SK-N-SH treated with all-trans-retinoic acid at 6 μM for 48 hours (cell line): ENCODE data around the gene SLC2A4.

Experiments
- ATAC-seq: fragments of 200-7000 bp; cut with Tn5 transposase; 3 replicates; pipeline ENCODE4 v1.9.1; 2020; ENCODE audit warnings: mild to moderate bottlenecking, moderate library complexity
- ARNTL ChIP-seq: fragments of 450-650 bp; formaldehyde crosslinking; IDR thresholded peaks from 2 replicates; pipeline ENCODE4 v1.5.0; 2020; ENCODE audit warnings: low read depth, mild to moderate bottlenecking, moderate library complexity, borderline replicate concordance
- CSDC2 ChIP-seq: fragments of 250-450 bp; sonication (Bioruptor Pico); IDR thresholded peaks from 2 replicates; pipeline ENCODE4 v1.5.0; 2020; ENCODE audit warnings: mild to moderate bottlenecking, moderate library complexity
- ESRRG ChIP-seq: fragments of 250-450 bp; sonication (Bioruptor Pico); IDR thresholded peaks from 2 replicates; pipeline ENCODE4 v1.6.1; 2021; ENCODE audit warnings: mild to moderate bottlenecking
- GLIS3 ChIP-seq: fragments of 250-450 bp; sonication (Bioruptor Pico); IDR thresholded peaks from 2 replicates; pipeline ENCODE4 v1.5.0; 2020; ENCODE audit warnings: mild to moderate bottlenecking, moderate library complexity
- ISL1 ChIP-seq: fragments of 250-450 bp; sonication (Bioruptor Pico); IDR thresholded peaks from 2 replicates; pipeline ENCODE4 v2.1.2; 2022; ENCODE audit warnings: mild to moderate bottlenecking, moderate library complexity
- OSR1 ChIP-seq: fragments of 250-450 bp; sonication (Bioruptor Pico); IDR thresholded peaks from 2 replicates; pipeline ENCODE4 v1.8.0; 2022; ENCODE audit warnings: moderate library complexity, mild to moderate bottlenecking, inconsistent platforms
- RARB ChIP-seq: fragments of 250-450 bp; sonication (Bioruptor Pico); IDR thresholded peaks from 2 replicates; pipeline ENCODE4 v1.8.0; 2021; ENCODE audit warnings: mild to moderate bottlenecking, moderate library complexity
- SNAI2 ChIP-seq: fragments of 250-450 bp; sonication (Bioruptor Pico); IDR thresholded peaks from 2 replicates; pipeline ENCODE4 v1.5.0; 2020; ENCODE audit warnings: mild to moderate bottlenecking, moderate library complexity
- TCF4 ChIP-seq: fragments of 250-450 bp; sonication (Bioruptor Pico); IDR thresholded peaks from 2 replicates; pipeline ENCODE4 v1.8.0; 2021; ENCODE audit warnings: mild to moderate bottlenecking, moderate library complexity, borderline replicate concordance
- TOX ChIP-seq: fragments of 250-450 bp; sonication (Bioruptor Pico); IDR thresholded peaks from 2 replicates; pipeline ENCODE4 v1.8.0; 2021; ENCODE audit warnings: mild to moderate bottlenecking, moderate library complexity, borderline replicate concordance
- ZC3H10 ChIP-seq: fragments of 250-450 bp; sonication (Bioruptor Pico); IDR thresholded peaks from 2 replicates; pipeline ENCODE4 v1.5.1; 2021; ENCODE audit warnings: mild to moderate bottlenecking, moderate library complexity
- ZFP30 ChIP-seq: fragments of 450-650 bp; formaldehyde crosslinking; IDR thresholded peaks from 2 replicates; pipeline ENCODE4 v1.5.0; 2022; ENCODE audit warnings: mild to moderate bottlenecking, moderate library complexity
- ZNF8 ChIP-seq: fragments of 450-650 bp; formaldehyde crosslinking; IDR thresholded peaks from 2 replicates; pipeline ENCODE4 v1.5.0; 2020; ENCODE audit warnings: mild to moderate bottlenecking, moderate library complexity
- TF ChIP-seq, protein P1 (sequence below): fragments of 250-450 bp; sonication (Bioruptor Pico); IDR thresholded peaks from 2 replicates; pipeline ENCODE4 v1.5.1; 2020; ENCODE audit warnings: low read depth, mild to moderate bottlenecking, moderate library complexity
- TF ChIP-seq, protein P2 (sequence below): fragments of 250-450 bp; sonication (Bioruptor Pico); IDR thresholded peaks from 2 replicates; pipeline ENCODE4 v1.5.1; 2021; ENCODE audit warnings: mild to moderate bottlenecking, moderate library complexity
- TF ChIP-seq, protein P3 (sequence below): fragments of 250-450 bp; sonication (Bioruptor Pico); IDR thresholded peaks from 2 replicates; pipeline ENCODE4 v1.8.0; 2020; ENCODE audit warnings: mild to moderate bottlenecking, moderate library complexity, borderline replicate concordance
- TF ChIP-seq, protein P4 (sequence below): fragments of 250-450 bp; sonication (Bioruptor Pico); IDR thresholded peaks from 2 replicates; pipeline ENCODE4 v1.8.0; 2021; ENCODE audit warnings: low read depth, mild to moderate bottlenecking, moderate library complexity, borderline replicate concordance
- TF ChIP-seq, protein P5 (sequence below): fragments of 250-450 bp; sonication (Bioruptor Pico); IDR thresholded peaks from 2 replicates; pipeline ENCODE4 v1.5.0; 2020; ENCODE audit warnings: mild to moderate bottlenecking, moderate library complexity

The SLC2A4 gene

DNA sequence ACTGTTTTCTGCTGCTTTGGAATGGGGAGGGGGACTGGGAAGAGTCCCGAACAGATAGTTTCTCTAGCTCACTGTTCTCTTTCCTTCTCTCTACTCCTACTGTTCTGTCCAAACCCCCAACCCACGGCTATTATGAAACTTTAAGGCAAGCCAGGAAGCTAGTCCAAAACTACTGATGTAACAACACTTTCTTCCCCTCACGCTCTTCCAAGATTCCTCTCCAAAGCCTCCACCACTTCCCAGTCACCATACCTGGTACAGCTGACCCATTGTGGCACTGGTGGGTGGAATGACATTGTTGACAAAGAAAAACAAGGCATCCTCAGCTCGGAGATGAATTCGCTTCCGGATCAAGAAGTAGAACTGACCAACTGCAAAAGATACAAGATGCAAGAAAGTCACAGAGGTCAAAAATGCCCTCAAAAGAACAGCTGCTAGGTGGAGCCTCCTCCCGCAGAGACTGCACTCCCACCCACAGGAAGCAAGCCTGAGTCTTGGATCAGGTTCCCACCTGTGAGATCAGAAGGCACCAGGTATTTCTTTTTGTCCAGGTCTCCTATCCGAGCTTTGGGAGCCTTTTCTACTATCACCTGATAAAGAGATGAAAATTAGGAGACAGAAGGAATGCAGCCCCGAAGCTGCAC lies 40.3 kb upstream of the SLC2A4 start:
- no peak for ATAC-seq
- TF ChIP-seq ZFP30 (CRISPR knock-in tag) (no peak), TCF4 (no peak), ARNTL (CRISPR knock-in tag) (no peak), SNAI2 (CRISPR knock-in tag) (no peak), ISL1 (CRISPR knock-in tag) (no peak), ZC3H10 (CRISPR knock-in tag) (no peak), OSR1 (CRISPR knock-in tag) (no peak), GLIS3 (CRISPR knock-in tag) (no peak), TOX (no peak), ZNF8 (CRISPR knock-in tag) (no peak), ESRRG (CRISPR knock-in tag) (no peak)
- TF ChIP-seq, protein P1, sequence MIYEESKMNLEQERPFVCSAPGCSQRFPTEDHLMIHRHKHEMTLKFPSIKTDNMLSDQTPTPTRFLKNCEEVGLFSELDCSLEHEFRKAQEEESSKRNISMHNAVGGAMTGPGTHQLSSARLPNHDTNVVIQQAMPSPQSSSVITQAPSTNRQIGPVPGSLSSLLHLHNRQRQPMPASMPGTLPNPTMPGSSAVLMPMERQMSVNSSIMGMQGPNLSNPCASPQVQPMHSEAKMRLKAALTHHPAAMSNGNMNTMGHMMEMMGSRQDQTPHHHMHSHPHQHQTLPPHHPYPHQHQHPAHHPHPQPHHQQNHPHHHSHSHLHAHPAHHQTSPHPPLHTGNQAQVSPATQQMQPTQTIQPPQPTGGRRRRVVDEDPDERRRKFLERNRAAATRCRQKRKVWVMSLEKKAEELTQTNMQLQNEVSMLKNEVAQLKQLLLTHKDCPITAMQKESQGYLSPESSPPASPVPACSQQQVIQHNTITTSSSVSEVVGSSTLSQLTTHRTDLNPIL = no peak
- TF ChIP-seq, protein P2, sequence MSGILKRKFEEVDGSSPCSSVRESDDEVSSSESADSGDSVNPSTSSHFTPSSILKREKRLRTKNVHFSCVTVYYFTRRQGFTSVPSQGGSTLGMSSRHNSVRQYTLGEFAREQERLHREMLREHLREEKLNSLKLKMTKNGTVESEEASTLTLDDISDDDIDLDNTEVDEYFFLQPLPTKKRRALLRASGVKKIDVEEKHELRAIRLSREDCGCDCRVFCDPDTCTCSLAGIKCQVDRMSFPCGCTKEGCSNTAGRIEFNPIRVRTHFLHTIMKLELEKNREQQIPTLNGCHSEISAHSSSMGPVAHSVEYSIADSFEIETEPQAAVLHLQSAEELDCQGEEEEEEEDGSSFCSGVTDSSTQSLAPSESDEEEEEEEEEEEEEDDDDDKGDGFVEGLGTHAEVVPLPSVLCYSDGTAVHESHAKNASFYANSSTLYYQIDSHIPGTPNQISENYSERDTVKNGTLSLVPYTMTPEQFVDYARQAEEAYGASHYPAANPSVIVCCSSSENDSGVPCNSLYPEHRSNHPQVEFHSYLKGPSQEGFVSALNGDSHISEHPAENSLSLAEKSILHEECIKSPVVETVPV (CRISPR knock-in tag) = no peak
- TF ChIP-seq, protein P3, sequence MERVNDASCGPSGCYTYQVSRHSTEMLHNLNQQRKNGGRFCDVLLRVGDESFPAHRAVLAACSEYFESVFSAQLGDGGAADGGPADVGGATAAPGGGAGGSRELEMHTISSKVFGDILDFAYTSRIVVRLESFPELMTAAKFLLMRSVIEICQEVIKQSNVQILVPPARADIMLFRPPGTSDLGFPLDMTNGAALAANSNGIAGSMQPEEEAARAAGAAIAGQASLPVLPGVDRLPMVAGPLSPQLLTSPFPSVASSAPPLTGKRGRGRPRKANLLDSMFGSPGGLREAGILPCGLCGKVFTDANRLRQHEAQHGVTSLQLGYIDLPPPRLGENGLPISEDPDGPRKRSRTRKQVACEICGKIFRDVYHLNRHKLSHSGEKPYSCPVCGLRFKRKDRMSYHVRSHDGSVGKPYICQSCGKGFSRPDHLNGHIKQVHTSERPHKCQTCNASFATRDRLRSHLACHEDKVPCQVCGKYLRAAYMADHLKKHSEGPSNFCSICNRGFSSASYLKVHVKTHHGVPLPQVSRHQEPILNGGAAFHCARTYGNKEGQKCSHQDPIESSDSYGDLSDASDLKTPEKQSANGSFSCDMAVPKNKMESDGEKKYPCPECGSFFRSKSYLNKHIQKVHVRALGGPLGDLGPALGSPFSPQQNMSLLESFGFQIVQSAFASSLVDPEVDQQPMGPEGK (CRISPR knock-in tag) = no peak
- TF ChIP-seq, protein P4, sequence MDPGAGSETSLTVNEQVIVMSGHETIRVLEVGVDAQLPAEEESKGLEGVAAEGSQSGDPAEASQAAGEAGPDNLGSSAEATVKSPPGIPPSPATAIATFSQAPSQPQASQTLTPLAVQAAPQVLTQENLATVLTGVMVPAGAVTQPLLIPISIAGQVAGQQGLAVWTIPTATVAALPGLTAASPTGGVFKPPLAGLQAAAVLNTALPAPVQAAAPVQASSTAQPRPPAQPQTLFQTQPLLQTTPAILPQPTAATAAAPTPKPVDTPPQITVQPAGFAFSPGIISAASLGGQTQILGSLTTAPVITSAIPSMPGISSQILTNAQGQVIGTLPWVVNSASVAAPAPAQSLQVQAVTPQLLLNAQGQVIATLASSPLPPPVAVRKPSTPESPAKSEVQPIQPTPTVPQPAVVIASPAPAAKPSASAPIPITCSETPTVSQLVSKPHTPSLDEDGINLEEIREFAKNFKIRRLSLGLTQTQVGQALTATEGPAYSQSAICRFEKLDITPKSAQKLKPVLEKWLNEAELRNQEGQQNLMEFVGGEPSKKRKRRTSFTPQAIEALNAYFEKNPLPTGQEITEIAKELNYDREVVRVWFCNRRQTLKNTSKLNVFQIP = no peak

DNA sequence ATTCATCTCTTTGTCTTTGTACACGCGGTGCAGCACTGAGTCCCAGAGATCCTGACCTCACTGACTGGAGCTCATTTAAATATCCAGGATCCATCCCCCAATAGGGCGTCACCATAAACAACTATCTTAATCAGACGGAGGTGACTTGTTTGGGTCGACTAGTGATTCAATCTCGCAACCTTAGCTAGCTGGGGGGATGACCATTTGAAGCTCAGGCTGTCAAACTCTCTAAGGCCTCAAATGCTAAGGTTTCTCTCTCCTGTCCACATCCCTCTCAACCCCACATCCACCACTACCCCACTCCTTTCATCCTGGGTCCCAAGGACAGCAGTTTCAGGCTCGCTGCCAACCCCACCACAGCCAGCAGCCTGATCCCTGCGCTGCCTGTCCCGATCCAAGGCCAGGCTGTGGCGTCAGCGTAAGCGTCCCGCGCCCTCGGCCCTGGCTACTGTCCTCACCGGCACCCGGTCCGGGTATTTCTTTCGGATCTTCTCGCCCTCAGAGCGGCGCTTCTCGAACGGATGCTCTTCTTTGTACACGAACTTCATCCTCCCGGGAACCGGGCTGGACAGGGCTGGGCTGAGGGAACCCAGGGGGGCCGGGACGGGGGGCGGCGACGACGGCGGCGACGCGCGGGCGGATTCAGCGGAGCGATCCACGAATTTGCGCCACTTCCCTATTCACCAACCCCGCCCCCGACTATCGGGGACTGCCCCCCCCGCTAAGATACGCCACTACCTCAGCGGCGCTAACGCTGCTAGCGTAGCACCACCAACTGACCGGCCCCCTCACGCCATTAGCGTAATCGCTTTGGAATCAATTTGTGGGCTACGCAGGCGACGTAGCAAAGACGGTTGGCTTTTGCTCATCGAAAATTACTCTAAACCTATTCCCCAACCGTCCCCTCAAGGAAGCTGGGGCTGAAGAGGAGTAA lies 39.5 kb upstream of the SLC2A4 start, which contains the start of gene GABARAP:
GABARAP (minus strand) TSS at position 667 of the 934 bp plus-strand sequence; CDS start at position 548, 119 bp downstream.
- peak; percentile 16 for ATAC-seq
- no peak for TF ChIP-seq RARB
- TF ChIP-seq, protein P5, sequence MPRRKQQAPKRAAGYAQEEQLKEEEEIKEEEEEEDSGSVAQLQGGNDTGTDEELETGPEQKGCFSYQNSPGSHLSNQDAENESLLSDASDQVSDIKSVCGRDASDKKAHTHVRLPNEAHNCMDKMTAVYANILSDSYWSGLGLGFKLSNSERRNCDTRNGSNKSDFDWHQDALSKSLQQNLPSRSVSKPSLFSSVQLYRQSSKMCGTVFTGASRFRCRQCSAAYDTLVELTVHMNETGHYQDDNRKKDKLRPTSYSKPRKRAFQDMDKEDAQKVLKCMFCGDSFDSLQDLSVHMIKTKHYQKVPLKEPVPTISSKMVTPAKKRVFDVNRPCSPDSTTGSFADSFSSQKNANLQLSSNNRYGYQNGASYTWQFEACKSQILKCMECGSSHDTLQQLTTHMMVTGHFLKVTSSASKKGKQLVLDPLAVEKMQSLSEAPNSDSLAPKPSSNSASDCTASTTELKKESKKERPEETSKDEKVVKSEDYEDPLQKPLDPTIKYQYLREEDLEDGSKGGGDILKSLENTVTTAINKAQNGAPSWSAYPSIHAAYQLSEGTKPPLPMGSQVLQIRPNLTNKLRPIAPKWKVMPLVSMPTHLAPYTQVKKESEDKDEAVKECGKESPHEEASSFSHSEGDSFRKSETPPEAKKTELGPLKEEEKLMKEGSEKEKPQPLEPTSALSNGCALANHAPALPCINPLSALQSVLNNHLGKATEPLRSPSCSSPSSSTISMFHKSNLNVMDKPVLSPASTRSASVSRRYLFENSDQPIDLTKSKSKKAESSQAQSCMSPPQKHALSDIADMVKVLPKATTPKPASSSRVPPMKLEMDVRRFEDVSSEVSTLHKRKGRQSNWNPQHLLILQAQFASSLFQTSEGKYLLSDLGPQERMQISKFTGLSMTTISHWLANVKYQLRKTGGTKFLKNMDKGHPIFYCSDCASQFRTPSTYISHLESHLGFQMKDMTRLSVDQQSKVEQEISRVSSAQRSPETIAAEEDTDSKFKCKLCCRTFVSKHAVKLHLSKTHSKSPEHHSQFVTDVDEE (CRISPR knock-in tag) = no peak
- TF ChIP-seq CSDC2 (CRISPR knock-in tag) = 0 out of 2 replicates have a peak, but pooled peaks have one; percentile 54
- no peak for TF ChIP-seq ZNF8 (CRISPR knock-in tag)
- TF ChIP-seq, protein P3 (CRISPR knock-in tag) = peak; percentile 85; the same call in 1 of the 2 replicates
- no peak for TF ChIP-seq ARNTL (CRISPR knock-in tag)
